Loucy (cell line): ENCODE results near the gene LRPPRC.
"Not testable (repeated sequence)": the region's sequence is repeated elsewhere in the genome, so short reads cannot be mapped to it uniquely, and the experiment has no call there.

Experiments
- CTCF ChIP-seq: fragments of 200-600 bp; sonication (generic); conservative IDR thresholded peaks from 2 replicates; pipeline ENCODE4 v1.5.1; 2014; ENCODE audit warnings: mild to moderate bottlenecking, antibody characterized with exemption, low read length
- EZH2phosphoT487 ChIP-seq: fragments of 200-600 bp; IDR thresholded peaks from 2 replicates; pipeline ENCODE4 v1.6.1; 2018; ENCODE audit warnings: antibody characterized with exemption, mild to moderate bottlenecking, moderate library complexity, borderline replicate concordance

GRCh38 chr2:44027076-44027475, 31.3 kb upstream of the LRPPRC start:
- not testable (repeated sequence) for TF ChIP-seq CTCF, EZH2phosphoT487
